ENCODE data around the gene GABRG3. TPM values are rescaled to one million over a fixed set of nuclear protein-coding genes. Genes with fewer than 3 reads are reported as not detected.

The GABRG3 gene
- total RNA-seq, 2 experiments from 2014 or later = not detected

- H3K27ac Mint-ChIP-seq = no peak overlapping the region
- TF ChIP-seq CTCF (IDR thresholded peaks at IDR 0.05) = no peak
- no peaks in the 10 kb centered on the region for H3K4me1 Mint-ChIP-seq (ENCODE audit: low read depth)
- no peaks in the 10 kb centered on the region for H3K36me3 Mint-ChIP-seq (ENCODE audit: low read depth)
- no peaks in the 10 kb centered on the region for H3K27me3 Mint-ChIP-seq
- ATAC-seq (no peak), DNase-seq (no peak)
- CTCF ChIA-PET = no interaction called here
- intact Hi-C loops (cut with micrococcal nuclease) = no loop called here
- no peak overlapping the region for H3K4me3 Mint-ChIP-seq
- POLR2A ChIA-PET = no interaction called here
- peaks cover 3% of the 10 kb centered on the region for H3K9me3 Mint-ChIP-seq
Observed at GRCh38 chr15:27234593-27234992, 263.6 kb downstream of the GABRG3 start.

- H3K36me3 Mint-ChIP-seq (ENCODE audit: low read depth) = no peaks in the 10 kb centered on the region
- TF ChIP-seq CTCF (IDR thresholded peaks at IDR 0.05) = no peak
- H3K27me3 Mint-ChIP-seq = no peaks in the 10 kb centered on the region
- intact Hi-C loops (cut with micrococcal nuclease) = no loop called here
- ChIA-PET POLR2A (no interaction called here), CTCF (no interaction called here)
- H3K4me1 Mint-ChIP-seq (ENCODE audit: low read depth) = no peaks in the 10 kb centered on the region
- peaks cover 3% of the 10 kb centered on the region for H3K9me3 Mint-ChIP-seq
- no peak overlapping the region for H3K4me3 Mint-ChIP-seq
- ATAC-seq (no peak), DNase-seq (no peak)
- H3K27ac Mint-ChIP-seq = no peak overlapping the region
Observed at GRCh38 chr15:27235161-27235560, 264.2 kb downstream of the GABRG3 start.

DNA sequence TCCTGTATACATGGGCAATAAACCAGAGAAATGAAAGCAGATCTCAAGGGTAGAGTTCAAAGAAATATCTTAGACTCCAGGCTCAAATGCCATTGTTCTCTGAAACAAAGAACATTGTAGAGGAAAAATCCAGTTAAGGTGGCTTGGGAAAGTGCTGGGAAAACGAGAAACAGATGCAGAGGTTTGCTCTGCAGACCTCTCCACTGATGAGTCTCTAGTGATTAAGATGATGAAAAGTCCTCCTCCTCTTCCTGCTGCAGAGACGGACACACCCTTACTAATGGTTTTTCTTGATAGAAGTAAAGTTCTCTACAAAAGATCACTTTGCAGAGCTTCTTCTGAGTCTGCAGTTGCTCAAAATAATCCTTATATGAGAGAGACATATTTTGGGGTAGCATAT lies 264.7 kb downstream of the GABRG3 start:
- DNase-seq = no peak
- no peaks in the 10 kb centered on the region for H3K36me3 Mint-ChIP-seq (ENCODE audit: low read depth)
- no peaks in the 10 kb centered on the region for H3K27me3 Mint-ChIP-seq
- ChIA-PET POLR2A (no interaction called here), CTCF (no interaction called here)
- no peak overlapping the region for H3K4me3 Mint-ChIP-seq
- ATAC-seq = no peak
- peaks cover 3% of the 10 kb centered on the region for H3K9me3 Mint-ChIP-seq
- no peaks in the 10 kb centered on the region for H3K4me1 Mint-ChIP-seq (ENCODE audit: low read depth)
- TF ChIP-seq CTCF (IDR thresholded peaks at IDR 0.05) = no peak
- intact Hi-C loops (cut with micrococcal nuclease) = no loop called here
- H3K27ac Mint-ChIP-seq = no peak overlapping the region

GRCh38 chr15:27237319-27237939 lies 266.4 kb downstream of the GABRG3 start:
- peaks cover 3% of the 10 kb centered on the region for H3K9me3 Mint-ChIP-seq
- no peaks in the 10 kb centered on the region for H3K27me3 Mint-ChIP-seq
- ATAC-seq (no peak), DNase-seq (no peak)
- no peaks in the 10 kb centered on the region for H3K4me1 Mint-ChIP-seq (ENCODE audit: low read depth)
- CTCF ChIA-PET = no interaction called here
- intact Hi-C loops (cut with micrococcal nuclease) = no loop called here
- no peak for TF ChIP-seq CTCF (IDR thresholded peaks at IDR 0.05)
- POLR2A ChIA-PET = no interaction called here
- H3K4me3 Mint-ChIP-seq = no peak overlapping the region
- H3K27ac Mint-ChIP-seq = no peak overlapping the region
- no peaks in the 10 kb centered on the region for H3K36me3 Mint-ChIP-seq (ENCODE audit: low read depth)

DNA sequence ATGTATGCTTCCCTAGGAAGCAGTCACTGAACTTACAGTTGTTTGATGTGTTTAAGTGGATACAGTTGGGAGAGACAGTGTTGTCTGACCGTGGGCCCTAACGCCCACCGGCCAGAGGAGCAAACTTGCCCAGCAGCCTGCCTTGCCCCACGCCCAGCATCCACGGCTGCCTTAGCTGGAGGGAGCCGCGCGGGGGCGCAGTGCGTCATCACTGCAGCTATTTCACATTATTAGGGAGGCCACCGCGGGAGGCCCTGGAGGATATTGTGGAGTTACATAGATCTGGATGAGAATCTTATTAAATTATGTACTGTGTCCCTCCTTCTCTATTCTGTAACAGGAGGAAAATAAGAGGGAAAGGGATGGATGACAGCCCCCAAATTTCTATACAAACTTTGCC lies 267.2 kb downstream of the GABRG3 start:
- DNase-seq = no peak
- ChIA-PET CTCF (no interaction called here), POLR2A (no interaction called here)
- Mint-ChIP-seq H3K27ac (no peak overlapping the region), H3K9me3 (peaks cover 6% of the 10 kb centered on the region), H3K27me3 (no peaks in the 10 kb centered on the region), H3K4me1 (ENCODE audit: low read depth) (no peaks in the 10 kb centered on the region), H3K4me3 (no peak overlapping the region), H3K36me3 (ENCODE audit: low read depth) (no peaks in the 10 kb centered on the region)
- intact Hi-C loops (cut with micrococcal nuclease) = no loop called here
- no peak for TF ChIP-seq CTCF (IDR thresholded peaks at IDR 0.05)
- no peak for ATAC-seq

All from activated CD8-positive, alpha-beta T cell treated with anti-CD3 and anti-CD28 coated beads for 36 hours (primary cell).